Activated CD8-positive, alpha-beta memory T cell treated with anti-CD3 and anti-CD28 coated beads, Interleukin-2, amount 10 ng/mL, durations not matched to agents 7 days and 5 days (primary cell): ENCODE data around the gene FAM168B. TPM values are rescaled to one million over a fixed set of nuclear protein-coding genes. Genes with fewer than 3 reads are reported as not detected.
"Not testable (repeated sequence)": the region's sequence is repeated elsewhere in the genome, so short reads cannot be mapped to it uniquely, and the experiment has no call there.

Experiments
- ATAC-seq: fragments of 150-1000 bp; cut with Tn5 transposase; one replicate; pipeline ENCODE4 v1.10.0; 2021; ENCODE audit warnings: moderate library complexity
- CTCF ChIA-PET: fragments of 350-600 bp; sonication (Branson Sonifier 250); formaldehyde crosslinking; loops from one replicate; lab custom pipeline; 2021; ENCODE audit warnings: antibody characterized with exemption; lab: Charles Lee
- DNase-seq: peaks from one replicate; pipeline ENCODE4 v3.0.0-alpha.2; 2020
- H3K27ac Mint-ChIP-seq: one replicate; pipeline ENCODE4 v1.8.0; 2021; ENCODE audit warnings: mild to moderate bottlenecking, mixed read lengths
- H3K27me3 Mint-ChIP-seq: one replicate; pipeline ENCODE4 v1.8.0; 2021; ENCODE audit warnings: mixed read lengths
- H3K36me3 Mint-ChIP-seq: one replicate; pipeline ENCODE4 v1.8.0; 2021; ENCODE audit warnings: mild to moderate bottlenecking, mixed read lengths
- H3K4me1 Mint-ChIP-seq: one replicate; pipeline ENCODE4 v1.8.0; 2021; ENCODE audit warnings: mixed read lengths
- H3K4me3 Mint-ChIP-seq: one replicate; pipeline ENCODE4 v1.8.0; 2021; ENCODE audit warnings: mild to moderate bottlenecking, moderate library complexity, mixed read lengths
- H3K9me3 Mint-ChIP-seq: one replicate; pipeline ENCODE4 v1.8.0; 2022; ENCODE audit warnings: low read depth, mixed read lengths
- total RNA-seq, 2 experiments: library from RNA; stranded (reverse); gene quantifications; one replicate each; pipeline ENCODE4 v1.2.3, GENCODE V29; 2021

Gene FAM168B
- total RNA-seq, 2 experiments from 2014 or later = 40.6 to 65.5 TPM

GRCh38 chr2:131081190-131081589, 12.1 kb downstream of the FAM168B start:
- no peaks in the 10 kb centered on the region for H3K27me3 Mint-ChIP-seq
- peaks cover 60% of the 10 kb centered on the region for H3K36me3 Mint-ChIP-seq
- no peak overlapping the region for H3K4me3 Mint-ChIP-seq
- CTCF ChIA-PET = no interaction called here
- H3K9me3 Mint-ChIP-seq = no peaks in the 10 kb centered on the region
- ATAC-seq (no peak), DNase-seq (no peak)
- peak overlapping the region; percentile 8 for H3K27ac Mint-ChIP-seq
- peaks cover 36% of the 10 kb centered on the region for H3K4me1 Mint-ChIP-seq

GRCh38 chr2:131079931-131080330, 13.3 kb downstream of the FAM168B start:
- ATAC-seq, DNase-seq, CTCF ChIA-PET, H3K4me3 Mint-ChIP-seq, H3K27me3 Mint-ChIP-seq, H3K9me3 Mint-ChIP-seq: not testable (repeated sequence)
- H3K4me1 Mint-ChIP-seq = peaks cover 25% of the 10 kb centered on the region
- peaks cover 55% of the 10 kb centered on the region for H3K36me3 Mint-ChIP-seq
- H3K27ac Mint-ChIP-seq = peak overlapping the region; percentile 39

GRCh38 chr2:131077966-131078365, 15.3 kb downstream of the FAM168B start:
- DNase-seq = no peak
- Mint-ChIP-seq H3K9me3 (no peaks in the 10 kb centered on the region), H3K27ac (peak overlapping the region; percentile 3), H3K4me1 (peaks cover 24% of the 10 kb centered on the region), H3K4me3 (no peak overlapping the region), H3K36me3 (peaks cover 50% of the 10 kb centered on the region), H3K27me3 (no peaks in the 10 kb centered on the region)
- ATAC-seq = no peak
- CTCF ChIA-PET = no interaction called here

GRCh38 chr2:131077182-131077846, 15.9 kb downstream of the FAM168B start:
- H3K9me3 Mint-ChIP-seq = no peaks in the 10 kb centered on the region
- H3K4me3 Mint-ChIP-seq = no peak overlapping the region
- H3K4me1 Mint-ChIP-seq = peaks cover 22% of the 10 kb centered on the region
- no peak overlapping the region for H3K27ac Mint-ChIP-seq
- H3K36me3 Mint-ChIP-seq = peaks cover 48% of the 10 kb centered on the region
- DNase-seq (no peak), ATAC-seq (no peak)
- H3K27me3 Mint-ChIP-seq = no peaks in the 10 kb centered on the region
- CTCF ChIA-PET = interaction anchor here (0.9 kb wide), 1 partner anchor 9 kb away, joined by 4 read pairs; no protein-coding TSS in a partner anchor

- peaks cover 46% of the 10 kb centered on the region for H3K36me3 Mint-ChIP-seq
Measured at GRCh38 chr2:131076707-131077106, 16.6 kb downstream of the FAM168B start.

GRCh38 chr2:131075578-131075977, 17.7 kb downstream of the FAM168B start:
- H3K27ac Mint-ChIP-seq, H3K4me3 Mint-ChIP-seq, H3K9me3 Mint-ChIP-seq, ATAC-seq, H3K27me3 Mint-ChIP-seq, DNase-seq, CTCF ChIA-PET: not testable (repeated sequence)
- peaks cover 49% of the 10 kb centered on the region for H3K36me3 Mint-ChIP-seq
- H3K4me1 Mint-ChIP-seq = peaks cover 23% of the 10 kb centered on the region

More at GRCh38 chr2:131076707-131077106, 16.6 kb downstream of the FAM168B start:
- Mint-ChIP-seq H3K4me3 (no peak overlapping the region), H3K27me3 (no peaks in the 10 kb centered on the region), H3K9me3 (no peaks in the 10 kb centered on the region), H3K4me1 (peaks cover 25% of the 10 kb centered on the region), H3K27ac (peak overlapping the region; percentile 1)
- ATAC-seq (no peak), DNase-seq (no peak)
- CTCF ChIA-PET = interaction anchor here (0.9 kb wide), 1 partner anchor 10 kb away, joined by 4 read pairs; no protein-coding TSS in a partner anchor

- peaks cover 56% of the 10 kb centered on the region for H3K36me3 Mint-ChIP-seq
- H3K4me1 Mint-ChIP-seq = peaks cover 15% of the 10 kb centered on the region
- H3K9me3 Mint-ChIP-seq, CTCF ChIA-PET, DNase-seq, H3K27ac Mint-ChIP-seq, H3K27me3 Mint-ChIP-seq, ATAC-seq, H3K4me3 Mint-ChIP-seq: not testable (repeated sequence)
Measured at GRCh38 chr2:131068172-131068571, 25.1 kb downstream of the FAM168B start.

GRCh38 chr2:131067465-131068125, 25.7 kb downstream of the FAM168B start:
- CTCF ChIA-PET = no interaction called here
- peaks cover 18% of the 10 kb centered on the region for H3K4me1 Mint-ChIP-seq
- no peak for ATAC-seq
- H3K9me3 Mint-ChIP-seq = no peaks in the 10 kb centered on the region
- H3K27ac Mint-ChIP-seq = peak overlapping the region; percentile 11
- H3K4me3 Mint-ChIP-seq = no peak overlapping the region
- peaks cover 58% of the 10 kb centered on the region for H3K36me3 Mint-ChIP-seq
- H3K27me3 Mint-ChIP-seq = no peaks in the 10 kb centered on the region
- no peak for DNase-seq

- ATAC-seq (no peak), DNase-seq (no peak)
- CTCF ChIA-PET = interaction anchor here (0.6 kb wide), 1 partner anchor 452 kb away, joined by 3 read pairs; no protein-coding TSS in a partner anchor
- H3K27me3 Mint-ChIP-seq = no peaks in the 10 kb centered on the region
- peaks cover 51% of the 10 kb centered on the region for H3K36me3 Mint-ChIP-seq
- H3K4me1 Mint-ChIP-seq = peaks cover 21% of the 10 kb centered on the region
- no peak overlapping the region for H3K4me3 Mint-ChIP-seq
- no peaks in the 10 kb centered on the region for H3K9me3 Mint-ChIP-seq
- no peak overlapping the region for H3K27ac Mint-ChIP-seq
Measured at GRCh38 chr2:131064589-131065512, 28.4 kb downstream of the FAM168B start.

GRCh38 chr2:131063501-131064283, 29.6 kb downstream of the FAM168B start:
- DNase-seq (no peak), ATAC-seq (no peak)
- Mint-ChIP-seq H3K4me1 (peaks cover 21% of the 10 kb centered on the region), H3K27me3 (no peaks in the 10 kb centered on the region), H3K9me3 (no peaks in the 10 kb centered on the region), H3K27ac (no peak overlapping the region), H3K36me3 (peaks cover 46% of the 10 kb centered on the region), H3K4me3 (no peak overlapping the region)
- CTCF ChIA-PET = no interaction called here

- Mint-ChIP-seq H3K4me3 (no peak overlapping the region), H3K36me3 (peaks cover 31% of the 10 kb centered on the region), H3K4me1 (peaks cover 13% of the 10 kb centered on the region), H3K9me3 (no peaks in the 10 kb centered on the region), H3K27ac (no peak overlapping the region), H3K27me3 (no peaks in the 10 kb centered on the region)
- CTCF ChIA-PET = interaction anchor here (1.5 kb wide), 1 partner anchor 261 kb away, joined by 4 read pairs; no protein-coding TSS in a partner anchor
- ATAC-seq (no peak), DNase-seq (no peak)
Measured at GRCh38 chr2:131058920-131059319, 34.3 kb downstream of the FAM168B start.

GRCh38 chr2:131058214-131058843, 34.9 kb downstream of the FAM168B start:
- Mint-ChIP-seq H3K4me1 (peaks cover 11% of the 10 kb centered on the region), H3K27me3 (no peaks in the 10 kb centered on the region), H3K36me3 (peaks cover 27% of the 10 kb centered on the region), H3K27ac (no peak overlapping the region), H3K9me3 (no peaks in the 10 kb centered on the region), H3K4me3 (no peak overlapping the region)
- CTCF ChIA-PET = interaction anchor here (1.5 kb wide), 1 partner anchor 261 kb away, joined by 4 read pairs; no protein-coding TSS in a partner anchor
- no peak for ATAC-seq
- DNase-seq = no peak
